ENCODE results near the gene RTN4RL2. TPM values are rescaled to one million over a fixed set of nuclear protein-coding genes. Genes with fewer than 3 reads are reported as not detected.

Gene RTN4RL2
- total RNA-seq, 1 donor from 2014 or later = 0.81 TPM

DNA sequence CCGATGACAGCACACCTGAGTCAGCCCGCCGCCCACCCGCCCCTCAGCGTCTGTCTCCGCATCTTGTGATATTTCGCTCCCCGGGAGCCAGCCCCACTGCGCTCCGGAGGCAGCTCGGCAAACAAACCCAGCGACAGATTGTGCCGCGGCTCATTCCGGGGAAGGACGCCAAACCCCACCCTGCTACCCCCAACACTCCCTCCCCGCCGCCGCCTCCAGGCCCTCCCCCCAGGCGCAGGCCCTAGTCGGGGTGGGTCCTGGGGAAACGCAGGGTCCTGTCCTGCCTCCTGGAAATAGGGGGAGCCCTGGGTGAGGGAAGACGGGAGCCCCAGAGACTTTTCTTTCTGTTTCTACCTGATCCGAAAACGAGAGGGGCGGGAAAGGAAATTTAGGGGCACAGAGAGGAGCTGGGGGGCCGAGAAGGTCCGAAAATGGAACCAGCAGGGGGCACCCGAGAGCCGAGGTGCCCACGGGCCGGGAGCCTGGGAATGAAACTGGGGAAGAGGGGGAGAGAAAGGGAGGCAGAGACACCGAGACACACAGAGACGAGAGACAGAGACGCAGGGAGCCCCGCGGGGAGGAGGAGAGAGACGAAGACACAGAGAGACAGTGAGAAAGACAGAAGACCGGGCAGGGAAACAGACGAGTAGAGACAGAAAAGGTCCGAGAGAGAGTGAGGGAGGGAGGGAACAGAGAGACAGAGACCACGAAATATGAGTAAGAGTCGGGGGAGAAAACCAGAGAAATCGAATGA is 1.7 kb upstream of the RTN4RL2 start:
- peaks cover 25% of the 10 kb centered on the region for H3K4me1 Mint-ChIP-seq (ENCODE audit: unreplicated experiment)
- H3K4me3 Mint-ChIP-seq (ENCODE audit: unreplicated experiment) = peak overlapping the region; percentile 70
- TF ChIP-seq, protein P1, sequence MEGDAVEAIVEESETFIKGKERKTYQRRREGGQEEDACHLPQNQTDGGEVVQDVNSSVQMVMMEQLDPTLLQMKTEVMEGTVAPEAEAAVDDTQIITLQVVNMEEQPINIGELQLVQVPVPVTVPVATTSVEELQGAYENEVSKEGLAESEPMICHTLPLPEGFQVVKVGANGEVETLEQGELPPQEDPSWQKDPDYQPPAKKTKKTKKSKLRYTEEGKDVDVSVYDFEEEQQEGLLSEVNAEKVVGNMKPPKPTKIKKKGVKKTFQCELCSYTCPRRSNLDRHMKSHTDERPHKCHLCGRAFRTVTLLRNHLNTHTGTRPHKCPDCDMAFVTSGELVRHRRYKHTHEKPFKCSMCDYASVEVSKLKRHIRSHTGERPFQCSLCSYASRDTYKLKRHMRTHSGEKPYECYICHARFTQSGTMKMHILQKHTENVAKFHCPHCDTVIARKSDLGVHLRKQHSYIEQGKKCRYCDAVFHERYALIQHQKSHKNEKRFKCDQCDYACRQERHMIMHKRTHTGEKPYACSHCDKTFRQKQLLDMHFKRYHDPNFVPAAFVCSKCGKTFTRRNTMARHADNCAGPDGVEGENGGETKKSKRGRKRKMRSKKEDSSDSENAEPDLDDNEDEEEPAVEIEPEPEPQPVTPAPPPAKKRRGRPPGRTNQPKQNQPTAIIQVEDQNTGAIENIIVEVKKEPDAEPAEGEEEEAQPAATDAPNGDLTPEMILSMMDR (IDR thresholded peaks at IDR 0.05) = peak; percentile 86
- H3K27me3 Mint-ChIP-seq (ENCODE audit: unreplicated experiment) = peaks cover 53% of the 10 kb centered on the region
- DNase-seq (ENCODE audit: extremely low spot score, unreplicated experiment) = no peak
- H3K9me3 Mint-ChIP-seq (ENCODE audit: unreplicated experiment) = no peaks in the 10 kb centered on the region
- H3K27ac Mint-ChIP-seq (ENCODE audit: unreplicated experiment) = no peak overlapping the region
- no peaks in the 10 kb centered on the region for H3K36me3 Mint-ChIP-seq (ENCODE audit: unreplicated experiment)

DNA sequence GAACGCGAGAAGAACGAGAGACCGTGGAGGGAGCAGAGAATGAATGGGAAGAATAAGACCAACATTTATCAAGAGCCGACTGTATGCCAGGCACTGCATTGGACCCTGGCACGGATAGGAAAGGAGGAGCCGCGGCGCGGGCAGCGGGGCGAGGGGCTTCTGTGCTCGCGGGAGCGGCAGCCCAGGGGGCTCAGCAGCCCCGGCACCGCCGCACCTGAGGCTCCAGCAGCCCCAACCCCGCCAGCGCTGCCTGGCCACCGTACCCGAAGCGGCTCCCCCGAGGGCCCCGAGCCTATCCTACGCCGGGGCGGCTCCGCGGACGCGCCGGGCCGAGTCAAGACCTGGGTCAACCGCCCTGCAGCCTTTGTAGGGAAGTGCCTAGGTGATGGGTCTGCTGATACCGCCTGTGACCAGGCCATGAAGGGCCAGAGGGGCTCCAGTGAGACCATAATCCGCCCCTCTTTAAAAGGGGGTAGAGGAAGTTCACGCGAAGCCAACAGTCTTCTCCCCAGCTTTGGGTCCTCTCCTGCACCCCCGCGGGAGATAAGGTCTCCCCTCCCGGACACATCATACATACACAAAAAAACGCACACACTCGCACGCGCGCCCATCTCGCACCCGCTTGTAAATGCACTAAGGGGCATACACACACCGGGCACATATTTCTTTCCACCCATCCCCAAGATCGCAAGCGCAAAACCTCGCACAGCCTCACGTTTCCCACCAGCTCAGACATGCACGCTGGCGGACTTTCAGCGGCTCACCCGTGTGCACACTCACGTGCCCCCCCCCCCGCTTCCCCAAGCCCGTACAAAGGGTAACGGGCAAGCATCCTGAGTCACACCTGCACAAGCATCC is 935 bp upstream of the RTN4RL2 start:
- TF ChIP-seq, protein P1 (IDR thresholded peaks at IDR 0.05) = no peak
- H3K27ac Mint-ChIP-seq (ENCODE audit: unreplicated experiment) = no peak overlapping the region
- DNase-seq (ENCODE audit: extremely low spot score, unreplicated experiment) = no peak
- no peaks in the 10 kb centered on the region for H3K36me3 Mint-ChIP-seq (ENCODE audit: unreplicated experiment)
- H3K9me3 Mint-ChIP-seq (ENCODE audit: unreplicated experiment) = no peaks in the 10 kb centered on the region
- peaks cover 25% of the 10 kb centered on the region for H3K4me1 Mint-ChIP-seq (ENCODE audit: unreplicated experiment)
- H3K4me3 Mint-ChIP-seq (ENCODE audit: unreplicated experiment) = peak overlapping the region; percentile 70
- peaks cover 57% of the 10 kb centered on the region for H3K27me3 Mint-ChIP-seq (ENCODE audit: unreplicated experiment)

DNA sequence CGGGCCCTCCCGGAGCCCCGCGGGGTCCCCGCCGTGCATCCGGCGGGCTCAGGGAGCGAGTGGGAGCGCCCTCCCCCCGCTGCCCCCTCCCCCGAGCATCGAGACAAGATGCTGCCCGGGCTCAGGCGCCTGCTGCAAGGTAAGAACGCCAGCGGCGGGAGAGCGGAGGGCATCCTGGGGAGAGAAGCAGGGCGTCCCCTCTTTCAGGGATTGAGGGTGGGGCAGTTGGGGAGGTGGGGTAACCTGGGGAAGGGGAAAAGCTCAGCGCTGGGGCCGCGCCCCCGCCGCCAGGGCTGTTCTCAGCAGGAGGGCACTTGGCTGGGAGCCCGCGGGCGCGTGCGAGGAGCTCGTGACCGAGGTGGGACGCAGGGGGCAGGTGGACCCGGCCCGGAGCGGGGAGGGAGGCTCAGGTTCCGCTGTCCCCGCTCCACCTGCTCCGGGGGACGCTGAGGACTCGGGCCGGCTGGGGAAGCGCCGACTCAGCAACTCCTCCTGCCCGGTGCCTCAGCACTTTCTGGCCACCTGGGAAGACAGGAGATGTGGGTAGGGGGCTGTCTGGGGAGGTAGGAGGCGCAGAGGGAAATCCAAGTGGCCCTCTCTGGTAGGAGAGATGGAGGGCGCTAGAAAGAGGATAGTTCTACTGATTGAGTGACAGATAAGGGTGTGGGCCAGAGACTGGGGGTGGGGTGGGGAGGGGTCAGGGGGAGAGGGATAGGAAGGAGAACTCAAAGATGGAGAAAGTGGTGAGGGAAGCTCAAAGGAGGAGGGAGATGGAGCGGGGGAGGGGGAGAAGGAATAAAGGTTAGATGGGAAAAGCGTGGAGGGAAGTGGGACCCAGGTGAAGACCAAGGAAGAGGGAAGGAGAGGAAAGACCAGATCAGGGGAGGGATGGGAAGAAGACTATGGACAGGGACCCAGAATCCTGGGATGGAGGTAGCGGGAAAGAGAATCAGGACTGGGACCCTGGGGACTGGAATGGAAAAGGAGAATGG is 726 bp downstream of the RTN4RL2 start:
- TF ChIP-seq, protein P1 (IDR thresholded peaks at IDR 0.05) = no peak
- Mint-ChIP-seq H3K9me3 (ENCODE audit: unreplicated experiment) (no peaks in the 10 kb centered on the region), H3K36me3 (ENCODE audit: unreplicated experiment) (no peaks in the 10 kb centered on the region), H3K4me3 (ENCODE audit: unreplicated experiment) (peak overlapping the region; percentile 48), H3K27me3 (ENCODE audit: unreplicated experiment) (peaks cover 57% of the 10 kb centered on the region), H3K4me1 (ENCODE audit: unreplicated experiment) (peaks cover 25% of the 10 kb centered on the region), H3K27ac (ENCODE audit: unreplicated experiment) (no peak overlapping the region)
- no peak for DNase-seq (ENCODE audit: extremely low spot score, unreplicated experiment)

DNA sequence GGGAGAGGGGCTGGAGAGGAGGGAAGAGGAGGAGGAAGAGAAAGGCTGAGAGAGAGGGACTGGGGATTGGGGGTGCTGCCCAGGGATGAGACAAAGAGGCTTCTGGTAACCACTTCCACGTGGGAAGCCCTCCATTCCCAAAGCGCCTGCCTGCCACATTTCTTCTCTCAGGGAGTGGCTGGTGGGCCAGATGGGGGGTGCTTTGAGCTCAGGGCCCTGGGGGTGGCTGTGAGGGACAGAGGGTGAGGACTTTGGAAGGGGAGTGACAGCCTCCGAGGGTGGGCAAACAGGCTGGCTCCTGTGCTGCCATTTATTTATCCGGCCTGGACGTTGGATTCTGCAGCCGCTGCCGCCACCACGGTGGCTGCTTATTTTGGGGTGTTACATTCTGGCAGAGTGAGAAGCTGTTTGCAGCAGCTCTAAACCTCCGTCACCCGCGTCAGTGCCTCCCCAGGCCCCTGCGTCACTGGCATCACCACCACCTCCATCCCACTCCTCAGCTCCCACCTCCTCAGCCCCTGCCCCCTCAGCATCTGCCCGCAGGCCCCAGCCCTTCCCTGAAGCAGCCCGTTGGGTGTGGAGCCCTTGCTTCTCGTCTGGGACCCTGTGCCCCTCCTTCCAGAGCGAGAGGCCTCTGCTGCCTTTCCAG is 1.6 kb downstream of the RTN4RL2 start:
- H3K36me3 Mint-ChIP-seq (ENCODE audit: unreplicated experiment) = no peaks in the 10 kb centered on the region
- TF ChIP-seq, protein P1 (IDR thresholded peaks at IDR 0.05) = no peak
- H3K27ac Mint-ChIP-seq (ENCODE audit: unreplicated experiment) = no peak overlapping the region
- peaks cover 25% of the 10 kb centered on the region for H3K4me1 Mint-ChIP-seq (ENCODE audit: unreplicated experiment)
- peak overlapping the region; percentile 48 for H3K4me3 Mint-ChIP-seq (ENCODE audit: unreplicated experiment)
- peaks cover 55% of the 10 kb centered on the region for H3K27me3 Mint-ChIP-seq (ENCODE audit: unreplicated experiment)
- DNase-seq (ENCODE audit: extremely low spot score, unreplicated experiment) = no peak
- H3K9me3 Mint-ChIP-seq (ENCODE audit: unreplicated experiment) = no peaks in the 10 kb centered on the region
